ENCODE results near the gene CASP10. TPM values are rescaled to one million over a fixed set of nuclear protein-coding genes. Genes with fewer than 3 reads are reported as not detected.

The CASP10 gene
- total and polyA plus RNA-seq, 2 of the 13 experiments (the other 11 are each of a cell fraction or from before 2014, with no cell fraction given), result 22.2 to 23.8 TPM

DNA sequence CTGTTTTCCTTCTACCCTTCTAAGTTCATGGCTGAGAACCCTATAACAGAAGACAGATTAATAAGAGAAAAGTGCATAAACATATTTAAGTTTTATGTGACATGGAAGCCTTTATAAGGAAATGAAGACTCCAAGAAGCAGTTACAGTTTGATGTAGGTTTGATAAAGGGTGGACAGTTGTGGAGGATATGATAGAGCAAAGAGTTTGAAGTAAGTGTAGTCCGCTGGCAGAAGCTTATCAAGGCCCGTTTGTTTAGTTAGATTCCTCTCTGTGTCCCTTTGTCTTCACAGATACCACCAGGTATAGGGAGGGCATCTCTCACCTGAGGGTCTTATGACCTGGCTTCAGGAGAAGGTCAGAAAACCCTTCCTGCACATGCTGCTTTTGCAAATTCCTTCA lies 66.9 kb downstream of the CASP10 start (continued):
- TF ChIP-seq HMGXB4 (CRISPR knock-in tag; IDR thresholded peaks at IDR 0.05; ENCODE audit: borderline replicate concordance in 1 of 2, low read depth in 1 of 2) (no peak), HNRNPH1 (optimal IDR thresholded peaks at IDR 0.05; ENCODE audit: low read depth, low read length) (no peak), SCMH1 (CRISPR knock-in tag; IDR thresholded peaks at IDR 0.05; ENCODE audit: borderline replicate concordance) (no peak), KDM6A (CRISPR knock-in tag; IDR thresholded peaks at IDR 0.05; ENCODE audit: low read depth) (no peak), MATR3 (CRISPR knock-in tag; IDR thresholded peaks at IDR 0.05) (no peak), GMEB1 (CRISPR knock-in tag; IDR thresholded peaks at IDR 0.05; ENCODE audit: borderline replicate concordance) (no peak), ZSCAN25 (CRISPR knock-in tag; IDR thresholded peaks at IDR 0.05) (no peak), ZNF841 (CRISPR knock-in tag; IDR thresholded peaks at IDR 0.05; ENCODE audit: borderline replicate concordance) (no peak), HIVEP1 (CRISPR knock-in tag; IDR thresholded peaks at IDR 0.05) (no peak)
- TF ChIP-seq, protein P1, sequence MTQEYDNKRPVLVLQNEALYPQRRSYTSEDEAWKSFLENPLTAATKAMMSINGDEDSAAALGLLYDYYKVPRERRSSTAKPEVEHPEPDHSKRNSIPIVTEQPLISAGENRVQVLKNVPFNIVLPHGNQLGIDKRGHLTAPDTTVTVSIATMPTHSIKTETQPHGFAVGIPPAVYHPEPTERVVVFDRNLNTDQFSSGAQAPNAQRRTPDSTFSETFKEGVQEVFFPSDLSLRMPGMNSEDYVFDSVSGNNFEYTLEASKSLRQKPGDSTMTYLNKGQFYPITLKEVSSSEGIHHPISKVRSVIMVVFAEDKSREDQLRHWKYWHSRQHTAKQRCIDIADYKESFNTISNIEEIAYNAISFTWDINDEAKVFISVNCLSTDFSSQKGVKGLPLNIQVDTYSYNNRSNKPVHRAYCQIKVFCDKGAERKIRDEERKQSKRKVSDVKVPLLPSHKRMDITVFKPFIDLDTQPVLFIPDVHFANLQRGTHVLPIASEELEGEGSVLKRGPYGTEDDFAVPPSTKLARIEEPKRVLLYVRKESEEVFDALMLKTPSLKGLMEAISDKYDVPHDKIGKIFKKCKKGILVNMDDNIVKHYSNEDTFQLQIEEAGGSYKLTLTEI (CRISPR knock-in tag; conservative IDR thresholded peaks at IDR 0.05), result no peak

All from HepG2 (cell line).